Endothelial cell of umbilical vein (primary cell): Measurements from ENCODE around the gene NEK4. TPM values are rescaled to one million over a fixed set of nuclear protein-coding genes. Genes with fewer than 3 reads are reported as not detected.

ENCODE experiments used
- BruUV-seq: library from RNA; stranded (reverse); fragments of 400-500 nt; replicated peaks from 2 replicates; lab custom pipeline; 2021; lab: Mats Ljungman, UMichigan
- CTCF ChIA-PET: fragments of 300-600, 350-600 bp; sonication (Branson Sonifier 250); formaldehyde crosslinking; loops from one replicate; lab custom pipeline; 2021; ENCODE audit warnings: antibody characterized with exemption, inconsistent platforms; lab: Charles Lee
- POLR2A ChIA-PET: fragments of 300-600, 350-600 bp; sonication (Branson Sonifier 250); formaldehyde crosslinking; loops from one replicate; lab custom pipeline; 2021; ENCODE audit warnings: antibody characterized with exemption, inconsistent platforms; lab: Charles Lee
- DNase-seq: peaks from one replicate; pipeline ENCODE4 v3.0.0-alpha.2; 2011; ENCODE audit warnings: low read depth, low spot score
- FAIRE-seq: peaks from 2 replicates; lab custom pipeline; 2011; peaks lifted over from hg19 to GRCh38; lab: Jason Lieb, UNC
- H2AFZ ChIP-seq: 2 replicates; pipeline ENCODE4 v1.6.0; 2012; ENCODE audit warnings: low read depth, low read length, control low read depth, inconsistent platforms
- H3K27ac ChIP-seq: 2 replicates; pipeline ENCODE4 v1.5.1; 2011; ENCODE audit warnings: low read depth, mild to moderate bottlenecking, control low read depth, low read length, moderate library complexity; ENCODE audit not compliant: insufficient read depth
- H3K27me3 ChIP-seq, 2 experiments: 2 replicates each; pipeline versions ENCODE4 v1.6.0 to v1.6.1; 2011; ENCODE audit warnings: low read length in 2 of 2, mixed read lengths in 1 of 2; ENCODE audit not compliant: control insufficient read depth in 2 of 2, insufficient read depth in 2 of 2
- H3K36me3 ChIP-seq, 2 experiments: 2 replicates in 1 of 2; 3 replicates in 1 of 2; pipeline ENCODE4 v1.5.1; 2011; ENCODE audit warnings: low read length in 2 of 2, mild to moderate bottlenecking in 1 of 2, moderate library complexity in 1 of 2; ENCODE audit not compliant: control insufficient read depth in 2 of 2, insufficient read depth in 2 of 2; ENCODE audit errors: extremely low read depth in 1 of 2
- H3K4me1 ChIP-seq: 3 replicates; pipeline ENCODE4 v1.5.1; 2011; ENCODE audit warnings: mild to moderate bottlenecking, low read length; ENCODE audit not compliant: control insufficient read depth, insufficient read depth; ENCODE audit errors: extremely low read depth
- H3K4me2 ChIP-seq: 2 replicates; pipeline ENCODE4 v1.6.1; 2011; ENCODE audit warnings: low read length, control low read depth, mixed read lengths; ENCODE audit not compliant: insufficient read depth
- H3K4me3 ChIP-seq, 3 experiments: fragments of 200-600 bp in 1 of 3; sonication (generic), shearing (Covaris generic) in 1 of 3; replicated peaks in 1 of 3; 2 replicates each; pipeline ENCODE4 v1.5.1; 2011 to 2016; ENCODE audit warnings: control low read depth in 3 of 3, low read length in 3 of 3, mild to moderate bottlenecking in 2 of 3, inconsistent platforms in 1 of 3, low read depth in 1 of 3, moderate library complexity in 1 of 3; ENCODE audit not compliant: insufficient read depth in 1 of 3
- H3K79me2 ChIP-seq: 2 replicates; pipeline ENCODE4 v1.6.0; 2012; ENCODE audit warnings: low read length, inconsistent platforms; ENCODE audit not compliant: control insufficient read depth, insufficient read depth
- H3K9ac ChIP-seq: replicated peaks from 2 replicates; pipeline ENCODE3; 2011; ENCODE audit warnings: low read length, control low read depth; ENCODE audit not compliant: insufficient read depth; ENCODE audit errors: extremely low read depth
- H3K9me1 ChIP-seq: replicated peaks from 3 replicates; pipeline ENCODE4 v1.6.0; 2011; ENCODE audit warnings: mild to moderate bottlenecking, low read length; ENCODE audit not compliant: control insufficient read depth, insufficient read depth; ENCODE audit errors: extremely low read depth
- H3K9me3 ChIP-seq: replicated peaks from 2 replicates; pipeline ENCODE4 v1.5.1; 2012; ENCODE audit warnings: low read length, inconsistent platforms; ENCODE audit not compliant: control insufficient read depth, insufficient read depth
- H4K20me1 ChIP-seq: replicated peaks from 2 replicates; pipeline ENCODE3; 2011; ENCODE audit warnings: mild to moderate bottlenecking, low read length; ENCODE audit not compliant: control insufficient read depth, insufficient read depth; ENCODE audit errors: extremely low read depth
- EZH2 ChIP-seq: IDR thresholded peaks from 2 replicates; pipeline ENCODE4 v1.6.1; 2012; ENCODE audit warnings: borderline replicate concordance, low read depth, mild to moderate bottlenecking, moderate library complexity, low read length, inconsistent platforms; ENCODE audit not compliant: severe bottlenecking
- FOS ChIP-seq: IDR thresholded peaks from 2 replicates; pipeline ENCODE4 v1.6.1; 2011; ENCODE audit warnings: mild to moderate bottlenecking, low read length, moderate library complexity, borderline replicate concordance; ENCODE audit not compliant: insufficient read depth
- GATA2 ChIP-seq: IDR thresholded peaks from 2 replicates; pipeline ENCODE4 v1.7.0; 2011; ENCODE audit warnings: low read depth, mild to moderate bottlenecking, moderate library complexity, mixed read lengths, low read length; ENCODE audit not compliant: insufficient read length, insufficient read depth
- JUN ChIP-seq: IDR thresholded peaks from 2 replicates; pipeline ENCODE4 v1.6.1; 2011; ENCODE audit warnings: borderline replicate concordance, low read depth; ENCODE audit not compliant: insufficient read length, insufficient read depth
- MYC ChIP-seq: IDR thresholded peaks from one replicate; pipeline ENCODE4 v1.6.1; 2011; ENCODE audit warnings: mild to moderate bottlenecking, low read depth, low read length
- POLR2A ChIP-seq: IDR thresholded peaks from 2 replicates; pipeline ENCODE4 v1.6.1; 2012; ENCODE audit warnings: low read depth, mild to moderate bottlenecking, control low read depth, low read length
- POLR2AphosphoS5 ChIP-seq: IDR thresholded peaks from 2 replicates; pipeline ENCODE4 v1.6.1; 2012; ENCODE audit warnings: low read depth, mild to moderate bottlenecking, control low read depth, low read length, moderate library complexity; ENCODE audit not compliant: insufficient read depth
- dilution Hi-C: fragments of 300-500 bp; cut with MboI; formaldehyde crosslinking; loops from one replicate; pipeline ENCODE4 v1.15.0; 2019; ENCODE audit warnings: low sequenced_read_pairs; ENCODE audit not compliant: extremely low pct_ligation_motif_present
- intact Hi-C: fragments of 100-400 bp; cut with micrococcal nuclease; formaldehyde crosslinking; loops from one replicate; pipeline ENCODE4 v1.10.0; 2022
- polyA plus RNA-seq, 4 experiments: library from polyadenylated mRNA; depleted of rRNA in 3 of 4; stranded (reverse) in 3 of 4; unstranded in 1 of 4; fragments of >200 nt; gene quantifications; 2 replicates each; pipeline versions ENCODE4 v1.2.1 to v1.2.3, GENCODE V29; 2011 to 2012; ENCODE audit warnings: missing spikeins in 1 of 4
- total RNA-seq: library from RNA; stranded (reverse); gene quantifications from 2 replicates; pipeline ENCODE4 v1.2.3, GENCODE V29; 2021
- TF ChIP-seq, protein P1 (sequence below), 2 donors: IDR thresholded peaks; 1 replicate in 1 of 2; 2 replicates in 1 of 2; pipeline ENCODE4 v1.5.1; 2011; ENCODE audit warnings: low read length in 2 of 2, mild to moderate bottlenecking in 2 of 2, moderate library complexity in 2 of 2, control low read depth in 1 of 2, inconsistent platforms in 1 of 2, low read depth in 1 of 2; ENCODE audit not compliant: insufficient read depth in 1 of 2; ENCODE audit errors: extremely low read depth in 1 of 2
- TF ChIP-seq, protein P2 (sequence below): IDR thresholded peaks from 2 replicates; pipeline ENCODE4 v1.6.1; 2011; ENCODE audit not compliant: insufficient read depth, insufficient read length

Gene NEK4
- total and polyA plus RNA-seq, 2 donors (not counting 3 experiments of a cell fraction or from before 2014, with no cell fraction given): 4.4 to 20.8 TPM

DNA sequence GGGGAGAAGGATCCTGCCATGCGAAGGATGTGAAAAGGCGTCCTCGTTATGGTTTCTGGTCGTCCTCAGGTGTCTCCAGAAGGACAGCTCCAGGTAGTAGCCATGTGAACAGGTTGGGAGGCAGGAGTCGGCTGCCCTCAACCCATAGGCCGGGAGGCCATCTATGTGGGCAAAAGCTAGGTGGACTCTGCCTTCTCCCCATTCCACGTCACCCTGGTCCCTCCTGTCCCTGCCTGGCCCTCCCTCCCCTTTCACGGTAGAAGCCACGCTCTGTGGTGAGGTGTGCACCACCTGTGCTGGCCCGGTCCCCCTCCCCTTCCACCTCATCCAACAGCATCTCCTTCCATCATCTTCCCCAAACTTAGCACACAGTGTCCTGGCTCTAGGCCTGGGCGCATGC lies 40.2 kb upstream of the NEK4 start:
- intact Hi-C loops: no loop called here
- no peak for DNase-seq
- no peak for TF ChIP-seq EZH2
- no peak for TF ChIP-seq FOS
- no peak for TF ChIP-seq MYC
- TF ChIP-seq, protein P1, sequence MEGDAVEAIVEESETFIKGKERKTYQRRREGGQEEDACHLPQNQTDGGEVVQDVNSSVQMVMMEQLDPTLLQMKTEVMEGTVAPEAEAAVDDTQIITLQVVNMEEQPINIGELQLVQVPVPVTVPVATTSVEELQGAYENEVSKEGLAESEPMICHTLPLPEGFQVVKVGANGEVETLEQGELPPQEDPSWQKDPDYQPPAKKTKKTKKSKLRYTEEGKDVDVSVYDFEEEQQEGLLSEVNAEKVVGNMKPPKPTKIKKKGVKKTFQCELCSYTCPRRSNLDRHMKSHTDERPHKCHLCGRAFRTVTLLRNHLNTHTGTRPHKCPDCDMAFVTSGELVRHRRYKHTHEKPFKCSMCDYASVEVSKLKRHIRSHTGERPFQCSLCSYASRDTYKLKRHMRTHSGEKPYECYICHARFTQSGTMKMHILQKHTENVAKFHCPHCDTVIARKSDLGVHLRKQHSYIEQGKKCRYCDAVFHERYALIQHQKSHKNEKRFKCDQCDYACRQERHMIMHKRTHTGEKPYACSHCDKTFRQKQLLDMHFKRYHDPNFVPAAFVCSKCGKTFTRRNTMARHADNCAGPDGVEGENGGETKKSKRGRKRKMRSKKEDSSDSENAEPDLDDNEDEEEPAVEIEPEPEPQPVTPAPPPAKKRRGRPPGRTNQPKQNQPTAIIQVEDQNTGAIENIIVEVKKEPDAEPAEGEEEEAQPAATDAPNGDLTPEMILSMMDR (IDR thresholded peaks at IDR 0.05; ENCODE audit: extremely low read depth in 1 of 2, insufficient read depth in 1 of 2, low read depth in 1 of 2, low read length in 2 of 2): no peak
- TF ChIP-seq POLR2AphosphoS5: no peak
- TF ChIP-seq, protein P2, sequence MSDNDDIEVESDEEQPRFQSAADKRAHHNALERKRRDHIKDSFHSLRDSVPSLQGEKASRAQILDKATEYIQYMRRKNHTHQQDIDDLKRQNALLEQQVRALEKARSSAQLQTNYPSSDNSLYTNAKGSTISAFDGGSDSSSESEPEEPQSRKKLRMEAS: no peak
- TF ChIP-seq GATA2: no peak
- TF ChIP-seq JUN: no peak
- TF ChIP-seq POLR2A: no peak

More for the DNA sequence above, 40.2 kb upstream of the NEK4 start:
- Histone ChIP-seq H3K4me1 (no peaks in the 10 kb centered on the region), H2AFZ (no peak overlapping the region), H3K9ac (no peak overlapping the region), H3K4me2 (no peak overlapping the region), H4K20me1 (no peaks in the 10 kb centered on the region), H3K9me3 (no peaks in the 10 kb centered on the region), H3K9me1 (no peaks in the 10 kb centered on the region), H3K27me3 (no peaks in the 10 kb centered on the region), H3K79me2 (no peaks in the 10 kb centered on the region), H3K27ac (no peak overlapping the region), H3K4me3 (no peak overlapping the region), H3K36me3 (no peaks in the 10 kb centered on the region)
- POLR2A ChIA-PET: no interaction called here
- no TSS peak for BruUV-seq
- dilution Hi-C loops: no loop called here
- CTCF ChIA-PET: interaction anchor here (2.1 to 3.8 kb wide), 2 partner anchors 10 to 12 kb away, joined by 8 to 17 read pairs; no protein-coding TSS in a partner anchor
- FAIRE-seq: no peak
